DMS153 (cell line): ENCODE measurements around the gene LRRC61.
"Not testable (repeated sequence)": the region's sequence is repeated elsewhere in the genome, so short reads cannot be mapped to it uniquely, and the experiment has no call there.

Source experiments
- DNase-seq: peaks from one replicate; lab custom pipeline; 2025; lab: John Stamatoyannopoulos, UW

Gene LRRC61

GRCh38 chr7:150307904-150308303 is 15.3 kb upstream of the LRRC61 start:
- DNase-seq = no peak

- no peak for DNase-seq
These were observed 14.6 kb upstream of the LRRC61 start for GRCh38 chr7:150308575-150308974.

GRCh38 chr7:150311146-150311545 is 12.0 kb upstream of the LRRC61 start:
- no peak for DNase-seq

GRCh38 chr7:150311711-150312110 is 11.4 kb upstream of the LRRC61 start:
- DNase-seq = no peak

GRCh38 chr7:150312649-150313366 is 10.3 kb upstream of the LRRC61 start:
- not testable (repeated sequence) for DNase-seq

- no peak for DNase-seq
These were observed 9.8 kb upstream of the LRRC61 start for GRCh38 chr7:150313367-150313809.

GRCh38 chr7:150313870-150314269 is 9.3 kb upstream of the LRRC61 start:
- DNase-seq = no peak

- no peak for DNase-seq
These were observed 8.4 kb upstream of the LRRC61 start for GRCh38 chr7:150314639-150315239.

GRCh38 chr7:150316987-150317386 is 6.2 kb upstream of the LRRC61 start:
- not testable (repeated sequence) for DNase-seq

- no peak for DNase-seq
These were observed 5.3 kb upstream of the LRRC61 start for GRCh38 chr7:150317748-150318444.

GRCh38 chr7:150321788-150322113 is 1.4 kb upstream of the LRRC61 start:
- no peak for DNase-seq

GRCh38 chr7:150322114-150322832 is 882 bp upstream of the LRRC61 start:
- peak; percentile 32 for DNase-seq

- no peak for DNase-seq
These were observed 672 bp downstream of the LRRC61 start for GRCh38 chr7:150323682-150324372.

- no peak for DNase-seq
These were observed 1.3 kb downstream of the LRRC61 start for GRCh38 chr7:150324373-150324961.

GRCh38 chr7:150325110-150325611 is 2.0 kb downstream of the LRRC61 start:
- DNase-seq = no peak

GRCh38 chr7:150325901-150326300 is 2.7 kb downstream of the LRRC61 start:
- DNase-seq = no peak

GRCh38 chr7:150326657-150327268 is 3.6 kb downstream of the LRRC61 start:
- no peak for DNase-seq

- DNase-seq = no peak
These were observed 4.2 kb downstream of the LRRC61 start for GRCh38 chr7:150327308-150327707.

- no peak for DNase-seq
These were observed 6.4 kb downstream of the LRRC61 start for GRCh38 chr7:150329331-150330120.
